RWPE2 (cell line): ENCODE data around the gene CAMK2A.

Source experiments
- ATAC-seq: fragments of 200-7000 bp; cut with Tn5 transposase; 3 replicates; pipeline ENCODE4 v1.9.1; 2021; ENCODE audit warnings: low read depth
- DNase-seq: peaks from one replicate; pipeline ENCODE4 v3.0.0-alpha.2; 2020; ENCODE audit warnings: low spot score
- H3K27ac ChIP-seq: fragments of 450-650 bp; 2 replicates; pipeline ENCODE4 v1.5.1; 2017; ENCODE audit warnings: mild to moderate bottlenecking; ENCODE audit not compliant: poor library complexity, severe bottlenecking
- H3K27me3 ChIP-seq: fragments of 250-450 bp; sonication (Bioruptor Pico); 2 replicates; pipeline ENCODE4 v1.5.1; 2021; ENCODE audit warnings: mild to moderate bottlenecking, moderate library complexity; ENCODE audit not compliant: insufficient read depth, poor library complexity, severe bottlenecking
- H3K36me3 ChIP-seq: fragments of 250-450 bp; sonication (Bioruptor Pico); 2 replicates; pipeline ENCODE4 v1.5.1; 2020; ENCODE audit warnings: low read depth, mild to moderate bottlenecking, moderate library complexity
- H3K4me1 ChIP-seq: fragments of 250-450 bp; sonication (Bioruptor Pico); 2 replicates; pipeline ENCODE4 v1.5.1; 2021; ENCODE audit warnings: mild to moderate bottlenecking, moderate library complexity; ENCODE audit not compliant: insufficient read depth, poor library complexity, severe bottlenecking
- H3K4me3 ChIP-seq: fragments of 250-450 bp; sonication (Bioruptor Pico); 2 replicates; pipeline ENCODE4 v1.5.1; 2021; ENCODE audit warnings: mild to moderate bottlenecking, moderate library complexity; ENCODE audit not compliant: severe bottlenecking
- H3K9me3 ChIP-seq: fragments of 250-450 bp; sonication (Bioruptor Pico); 2 replicates; pipeline ENCODE4 v1.5.1; 2021; ENCODE audit warnings: mild to moderate bottlenecking, moderate library complexity; ENCODE audit not compliant: severe bottlenecking
- CTCF ChIP-seq: fragments of 450-650 bp; IDR thresholded peaks from one replicate; pipeline ENCODE4 v1.5.1; 2017; ENCODE audit warnings: mild to moderate bottlenecking, moderate library complexity; ENCODE audit not compliant: poor library complexity, severe bottlenecking

Gene CAMK2A

GRCh38 chr5:150206098-150206778, 83.3 kb downstream of the CAMK2A start:
- peaks cover 13% of the 10 kb centered on the region for H3K4me1 ChIP-seq
- H3K4me3 ChIP-seq: no peak overlapping the region
- H3K9me3 ChIP-seq: no peaks in the 10 kb centered on the region
- H3K27ac ChIP-seq: no peak overlapping the region
- H3K36me3 ChIP-seq: no peaks in the 10 kb centered on the region
- H3K27me3 ChIP-seq: no peaks in the 10 kb centered on the region
- no peak for ATAC-seq
- no peak for TF ChIP-seq CTCF
- DNase-seq: no peak

GRCh38 chr5:150204590-150204960, 85.0 kb downstream of the CAMK2A start:
- TF ChIP-seq CTCF: no peak
- Histone ChIP-seq H3K27me3 (no peaks in the 10 kb centered on the region), H3K9me3 (no peaks in the 10 kb centered on the region), H3K4me1 (peaks cover 13% of the 10 kb centered on the region), H3K27ac (no peak overlapping the region), H3K4me3 (no peak overlapping the region), H3K36me3 (no peaks in the 10 kb centered on the region)
- DNase-seq (no peak), ATAC-seq (no peak)

- Histone ChIP-seq H3K27me3 (no peaks in the 10 kb centered on the region), H3K4me1 (peaks cover 8% of the 10 kb centered on the region), H3K4me3 (no peak overlapping the region), H3K27ac (no peak overlapping the region), H3K9me3 (no peaks in the 10 kb centered on the region), H3K36me3 (no peaks in the 10 kb centered on the region)
- no peak for ATAC-seq
- no peak for DNase-seq
- TF ChIP-seq CTCF: no peak
These were observed 85.6 kb downstream of the CAMK2A start for GRCh38 chr5:150203832-150204589.

GRCh38 chr5:150202501-150202900, 87.1 kb downstream of the CAMK2A start:
- H3K4me1 ChIP-seq: no peaks in the 10 kb centered on the region
- H3K27me3 ChIP-seq: no peaks in the 10 kb centered on the region
- no peak overlapping the region for H3K4me3 ChIP-seq
- ATAC-seq (no peak), DNase-seq (no peak)
- H3K36me3 ChIP-seq: no peaks in the 10 kb centered on the region
- H3K9me3 ChIP-seq: no peaks in the 10 kb centered on the region
- H3K27ac ChIP-seq: no peak overlapping the region
- no peak for TF ChIP-seq CTCF

- H3K4me3 ChIP-seq: no peak overlapping the region
- H3K4me1 ChIP-seq: no peaks in the 10 kb centered on the region
- no peaks in the 10 kb centered on the region for H3K9me3 ChIP-seq
- ATAC-seq (no peak), DNase-seq (no peak)
- H3K27me3 ChIP-seq: no peaks in the 10 kb centered on the region
- H3K36me3 ChIP-seq: no peaks in the 10 kb centered on the region
- H3K27ac ChIP-seq: no peak overlapping the region
- TF ChIP-seq CTCF: no peak
These were observed 92.1 kb downstream of the CAMK2A start for GRCh38 chr5:150197476-150197875.
